Ecto neural progenitor cell (in vitro differentiated cells): ENCODE results near the gene PDE4A.

Experiments used
- DNase-seq: peaks from one replicate; pipeline ENCODE4 v3.0.0-alpha.2; 2018; ENCODE audit warnings: low spot score

PDE4A gene

GRCh38 chr19:10510301-10510802 is 90.0 kb downstream of the PDE4A start:
- peak; percentile 76 for DNase-seq

DNA sequence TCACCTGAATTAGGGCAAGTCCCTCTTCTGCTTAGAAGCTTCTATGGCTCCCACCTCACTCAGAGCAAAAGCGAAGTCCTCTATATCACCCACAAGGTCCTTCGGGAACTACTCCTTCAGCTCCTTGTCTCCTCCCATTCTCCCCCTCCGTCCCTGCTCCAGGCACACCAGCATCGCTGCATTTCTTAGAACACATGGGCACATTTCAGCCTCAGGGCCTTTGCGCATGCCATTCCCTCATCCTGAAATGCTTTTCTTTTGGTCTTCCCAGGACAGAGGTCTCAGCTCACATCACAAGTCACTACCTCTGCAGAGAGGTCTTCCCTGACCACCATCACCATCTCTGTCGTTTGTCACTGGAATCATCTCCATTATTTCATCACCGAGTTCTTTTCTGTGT is 92.9 kb downstream of the PDE4A start:
- DNase-seq: no peak

- DNase-seq: peak; percentile 77
Observed at GRCh38 chr19:10514211-10515145, 94.1 kb downstream of the PDE4A start.

DNA sequence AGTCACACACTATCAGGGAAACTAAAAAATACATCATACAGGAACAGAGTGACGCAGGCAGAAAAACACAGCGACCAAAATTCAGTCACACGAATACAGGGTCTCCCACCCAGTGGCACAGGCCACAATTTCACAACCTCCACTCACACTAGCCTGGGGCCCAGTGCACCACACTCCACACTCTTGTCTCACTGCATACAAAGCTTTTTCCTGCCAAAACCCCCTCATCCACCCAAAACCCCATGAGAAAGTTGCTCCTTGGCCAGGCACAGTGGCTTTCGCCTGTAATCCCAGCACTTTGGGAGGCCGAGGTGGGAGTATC is 95.7 kb downstream of the PDE4A start:
- DNase-seq: no peak

GRCh38 chr19:10516671-10517286 is 96.4 kb downstream of the PDE4A start:
- no peak for DNase-seq

DNA sequence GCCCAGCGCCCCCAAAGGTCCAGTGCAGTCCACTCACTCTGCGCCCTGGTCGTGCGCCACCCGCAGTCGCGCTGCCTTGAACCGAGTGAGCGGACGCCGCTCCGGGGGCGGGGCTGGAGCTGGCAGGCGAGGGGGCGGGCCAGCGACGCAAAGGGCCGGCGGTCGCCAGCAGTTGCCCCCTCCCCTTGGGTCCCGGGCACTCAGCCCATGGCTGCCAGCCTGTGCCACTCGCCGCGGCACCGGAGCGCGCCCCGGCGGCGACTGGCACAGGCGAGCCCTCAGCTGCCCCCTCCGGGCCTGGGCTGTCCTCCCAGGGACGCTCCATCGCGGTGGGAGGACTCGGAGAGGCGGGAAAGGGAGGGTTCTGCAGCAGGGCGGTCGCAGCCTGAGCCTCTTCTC is 97.0 kb downstream of the PDE4A start, which contains the start of gene S1PR5:
TSS of gene S1PR5 (minus strand) at position 87 of the 399 bp plus-strand sequence. CDS start 2,436 bp downstream, outside the sequence.
- peak; percentile 65 for DNase-seq

GRCh38 chr19:10517760-10518443 is 97.6 kb downstream of the PDE4A start:
- DNase-seq: peak; percentile 64

DNA sequence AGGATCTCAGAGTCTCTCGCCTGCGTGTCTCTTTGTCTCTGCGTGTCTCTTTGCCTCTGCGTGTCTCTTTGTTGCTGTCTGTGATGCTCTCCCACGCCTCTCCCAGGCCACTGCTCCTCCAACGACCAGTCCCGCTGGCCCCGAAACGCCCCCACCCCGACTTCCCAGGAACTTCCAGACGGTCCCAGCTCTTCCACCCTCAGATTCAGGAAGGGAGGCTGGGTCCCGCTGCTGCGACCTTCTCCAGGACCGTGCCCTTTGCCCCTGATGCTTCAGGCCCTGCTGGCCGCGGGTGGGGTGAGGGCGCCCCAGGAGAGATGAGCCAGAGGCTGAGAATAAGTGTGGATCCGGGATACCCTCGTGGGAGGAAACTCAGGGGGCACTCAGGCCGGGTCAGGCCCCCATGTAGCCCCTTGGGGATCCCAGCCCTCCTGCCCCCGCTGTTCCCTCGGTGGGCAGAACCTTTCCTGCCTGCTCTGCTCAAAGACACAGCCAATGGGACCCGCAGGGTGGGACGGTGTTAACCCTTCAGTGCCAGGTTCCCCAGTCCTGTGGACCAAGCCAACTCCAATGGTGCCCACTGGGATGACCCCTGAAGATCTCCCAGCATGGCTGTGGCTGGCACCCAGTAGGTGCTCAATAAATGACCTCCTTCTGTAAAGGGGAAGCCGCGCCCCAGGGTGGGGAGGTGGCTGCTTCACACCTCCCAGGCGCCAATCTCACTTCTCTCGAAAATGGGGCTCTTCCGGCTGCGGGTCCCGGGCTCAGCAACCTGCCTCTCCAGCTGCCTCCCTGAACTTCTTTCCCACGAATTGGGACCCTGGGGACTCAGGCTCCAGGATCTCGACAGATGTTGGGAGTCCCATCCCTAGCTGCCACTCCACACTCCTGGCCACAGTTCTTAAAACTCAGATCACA is 98.4 kb downstream of the PDE4A start:
- DNase-seq: peak; percentile 58
